Thoracic aorta (tissue), 2 donors: ENCODE data around the gene MTMR2. TPM values are rescaled to one million over a fixed set of nuclear protein-coding genes. Genes with fewer than 3 reads are reported as not detected.
"Not testable (repeated sequence)": the region's sequence is repeated elsewhere in the genome, so short reads cannot be mapped to it uniquely, and the experiment has no call there.

Source experiments
- ATAC-seq: fragments of 150-250 bp; one replicate; pipeline ENCODE4 v1.8.0; 2017; ENCODE audit warnings: low read depth; ENCODE audit not compliant: insufficient number of reproducible peaks, low FRiP score
- DNase-seq: peaks from one replicate; pipeline ENCODE4 v3.0.0-alpha.2; 2020; ENCODE audit warnings: low spot score
- H3K27ac ChIP-seq, 2 donors: fragments of 200-600 bp; sonication (generic); 1 replicate in 1 of 2; 2 replicates in 1 of 2; pipeline ENCODE4 v1.5.1; 2016; ENCODE audit warnings: mild to moderate bottlenecking in 2 of 2, moderate library complexity in 2 of 2
- H3K27me3 ChIP-seq: fragments of 200-600 bp; sonication (generic); replicated peaks from 2 replicates; pipeline ENCODE4 v1.6.0; 2016; ENCODE audit warnings: mild to moderate bottlenecking; ENCODE audit not compliant: insufficient read depth
- H3K36me3 ChIP-seq: fragments of 200-600 bp; sonication (generic); one replicate; pipeline ENCODE4 v1.5.1; 2016
- H3K4me1 ChIP-seq, 2 donors: fragments of 200-600 bp; sonication (generic); 1 replicate in 1 of 2; 2 replicates in 1 of 2; pipeline versions ENCODE4 v1.5.1 to v1.6.0; 2016; ENCODE audit warnings: low read depth in 2 of 2, mild to moderate bottlenecking in 1 of 2; ENCODE audit not compliant: control insufficient read depth in 1 of 2
- H3K4me3 ChIP-seq: fragments of 200-600 bp; sonication (generic); 2 replicates; pipeline ENCODE4 v1.5.1; 2016; ENCODE audit warnings: mild to moderate bottlenecking
- H3K9me3 ChIP-seq: fragments of 200-600 bp; sonication (generic); 2 replicates; pipeline ENCODE4 v1.5.1; 2016
- total RNA-seq, 2 donors: library from RNA; depleted of rRNA; stranded (reverse); fragments of >200 nt; gene quantifications; one replicate each; pipeline versions ENCODE4 v1.1.0 to v1.2.3, GENCODE V29; 2016
- TF ChIP-seq, protein P1 (sequence below): fragments of 200-600 bp; sonication (generic); IDR thresholded peaks from one replicate; pipeline ENCODE4 v1.5.1; 2019; ENCODE audit warnings: antibody characterized with exemption

MTMR2 gene
- total RNA-seq, 2 donors from 2014 or later = 38.2 to 38.9 TPM

DNA sequence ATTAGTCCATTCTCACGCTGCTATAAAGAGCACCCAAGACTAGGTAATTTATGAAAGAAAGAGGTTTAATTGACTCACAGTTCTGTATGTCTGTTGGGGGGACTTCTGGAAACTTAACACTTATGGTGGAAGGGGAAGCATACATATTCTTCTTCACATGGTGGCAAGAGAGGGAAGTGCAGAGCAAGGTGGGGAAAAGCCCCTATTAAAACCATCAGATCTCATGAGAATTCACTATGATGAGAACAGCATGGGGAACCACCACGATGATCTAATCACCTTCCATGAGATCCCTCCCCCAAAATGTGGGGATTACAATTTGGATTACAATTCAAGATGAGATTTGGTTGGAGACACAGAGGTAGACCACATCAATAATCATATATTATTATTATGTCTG, 107.9 kb downstream of the MTMR2 start:
- no peaks in the 10 kb centered on the region for H3K27me3 ChIP-seq
- no peaks in the 10 kb centered on the region for H3K36me3 ChIP-seq
- no peak overlapping the region for H3K27ac ChIP-seq
- H3K4me3 ChIP-seq = no peak overlapping the region
- H3K9me3 ChIP-seq = no peaks in the 10 kb centered on the region
- H3K4me1 ChIP-seq = no peaks in the 10 kb centered on the region
- TF ChIP-seq, protein P1, sequence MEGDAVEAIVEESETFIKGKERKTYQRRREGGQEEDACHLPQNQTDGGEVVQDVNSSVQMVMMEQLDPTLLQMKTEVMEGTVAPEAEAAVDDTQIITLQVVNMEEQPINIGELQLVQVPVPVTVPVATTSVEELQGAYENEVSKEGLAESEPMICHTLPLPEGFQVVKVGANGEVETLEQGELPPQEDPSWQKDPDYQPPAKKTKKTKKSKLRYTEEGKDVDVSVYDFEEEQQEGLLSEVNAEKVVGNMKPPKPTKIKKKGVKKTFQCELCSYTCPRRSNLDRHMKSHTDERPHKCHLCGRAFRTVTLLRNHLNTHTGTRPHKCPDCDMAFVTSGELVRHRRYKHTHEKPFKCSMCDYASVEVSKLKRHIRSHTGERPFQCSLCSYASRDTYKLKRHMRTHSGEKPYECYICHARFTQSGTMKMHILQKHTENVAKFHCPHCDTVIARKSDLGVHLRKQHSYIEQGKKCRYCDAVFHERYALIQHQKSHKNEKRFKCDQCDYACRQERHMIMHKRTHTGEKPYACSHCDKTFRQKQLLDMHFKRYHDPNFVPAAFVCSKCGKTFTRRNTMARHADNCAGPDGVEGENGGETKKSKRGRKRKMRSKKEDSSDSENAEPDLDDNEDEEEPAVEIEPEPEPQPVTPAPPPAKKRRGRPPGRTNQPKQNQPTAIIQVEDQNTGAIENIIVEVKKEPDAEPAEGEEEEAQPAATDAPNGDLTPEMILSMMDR = no peak
- no peak for DNase-seq
- no peak for ATAC-seq

DNA sequence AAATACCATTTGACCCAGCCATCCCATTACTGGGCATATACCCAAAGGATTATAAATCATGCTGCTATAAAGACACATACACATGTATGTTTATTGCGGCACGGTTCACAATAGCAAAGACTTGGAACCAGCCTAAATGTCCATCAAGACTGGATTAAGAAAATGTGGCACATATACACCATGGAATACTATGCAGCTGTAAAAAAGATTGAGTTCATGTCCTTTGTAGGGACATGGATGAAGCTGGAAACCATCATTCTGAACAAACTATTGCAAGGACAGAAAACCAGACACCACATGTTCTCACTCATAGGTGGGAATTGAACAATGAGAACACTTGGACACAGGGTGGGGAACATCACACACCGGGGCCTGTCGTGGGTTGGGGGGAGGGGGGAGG, 112.9 kb downstream of the MTMR2 start:
- not testable (repeated sequence) for H3K27ac ChIP-seq, DNase-seq, H3K4me1 ChIP-seq, H3K36me3 ChIP-seq, ATAC-seq, H3K9me3 ChIP-seq, H3K27me3 ChIP-seq, H3K4me3 ChIP-seq

DNA sequence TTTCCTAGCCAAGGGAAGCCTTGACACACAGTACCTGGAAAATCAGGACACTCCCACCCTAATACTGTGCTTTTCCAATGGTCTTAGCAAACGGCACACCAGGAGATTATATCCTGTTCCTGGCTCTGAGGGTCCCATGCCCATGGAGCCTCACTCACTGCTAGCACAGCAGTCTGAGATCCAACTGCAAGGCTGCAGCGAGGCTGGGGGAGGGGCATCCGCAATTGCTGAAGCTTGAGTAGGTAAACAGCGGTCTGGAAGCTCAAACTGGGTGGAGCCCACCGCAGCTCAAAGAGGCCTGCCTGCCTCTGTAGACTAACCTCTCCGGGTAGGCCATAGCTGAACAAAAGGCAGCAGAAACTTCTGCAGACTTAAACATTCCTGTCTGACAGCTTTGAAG, 117.4 kb downstream of the MTMR2 start:
- not testable (repeated sequence) for ATAC-seq, H3K4me1 ChIP-seq, H3K4me3 ChIP-seq, H3K9me3 ChIP-seq, H3K36me3 ChIP-seq, H3K27me3 ChIP-seq, H3K27ac ChIP-seq, DNase-seq

DNA sequence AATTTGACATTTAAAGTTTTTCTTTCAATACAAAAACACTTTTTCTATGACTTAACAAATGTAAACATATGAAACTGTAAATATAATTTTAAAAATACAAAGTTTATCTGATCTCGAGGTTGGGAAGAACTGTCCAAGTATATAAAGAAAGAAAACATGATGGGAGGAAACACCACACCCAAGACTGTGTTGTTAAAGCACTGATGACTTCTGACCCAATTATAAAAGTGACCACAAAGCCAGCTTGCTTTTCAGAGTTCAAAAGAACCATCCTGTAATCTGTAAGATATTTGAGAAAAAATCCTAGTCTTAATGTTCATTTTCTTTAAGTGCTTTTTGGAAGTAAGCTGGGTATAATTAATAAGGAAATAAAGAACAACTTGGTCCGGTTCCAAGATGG, 118.0 kb downstream of the MTMR2 start:
- Histone ChIP-seq H3K27me3 (no peaks in the 10 kb centered on the region), H3K36me3 (peaks cover 8% of the 10 kb centered on the region), H3K4me1 (no peaks in the 10 kb centered on the region), H3K27ac (no peak overlapping the region), H3K4me3 (no peak overlapping the region), H3K9me3 (no peaks in the 10 kb centered on the region)
- ATAC-seq (no peak), DNase-seq (no peak)
- TF ChIP-seq, protein P1 = no peak

DNA sequence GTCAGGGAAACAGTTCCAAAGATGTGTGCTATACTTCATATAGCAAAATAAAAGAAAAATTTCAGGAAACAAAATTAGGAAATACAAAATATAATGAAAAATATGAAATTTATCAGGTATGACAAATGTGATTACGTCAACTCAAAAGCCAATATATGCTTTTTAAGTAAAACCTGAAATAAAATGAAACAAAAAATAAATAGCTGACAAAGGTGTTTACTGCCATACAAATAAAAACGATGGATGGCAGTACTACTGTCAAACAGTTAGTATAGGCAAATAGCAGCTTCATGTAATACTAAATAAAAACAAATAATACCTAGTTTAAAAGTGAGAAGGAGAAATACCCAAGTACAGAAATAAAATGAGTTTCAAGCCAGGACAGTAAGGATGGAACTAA, 119.9 kb downstream of the MTMR2 start:
- no peaks in the 10 kb centered on the region for H3K27me3 ChIP-seq
- H3K4me3 ChIP-seq = no peak overlapping the region
- peaks cover 14% of the 10 kb centered on the region for H3K36me3 ChIP-seq
- H3K27ac ChIP-seq = no peak overlapping the region
- no peak for DNase-seq
- no peak for ATAC-seq
- TF ChIP-seq, protein P1 = no peak
- no peaks in the 10 kb centered on the region for H3K9me3 ChIP-seq
- H3K4me1 ChIP-seq = no peaks in the 10 kb centered on the region

DNA sequence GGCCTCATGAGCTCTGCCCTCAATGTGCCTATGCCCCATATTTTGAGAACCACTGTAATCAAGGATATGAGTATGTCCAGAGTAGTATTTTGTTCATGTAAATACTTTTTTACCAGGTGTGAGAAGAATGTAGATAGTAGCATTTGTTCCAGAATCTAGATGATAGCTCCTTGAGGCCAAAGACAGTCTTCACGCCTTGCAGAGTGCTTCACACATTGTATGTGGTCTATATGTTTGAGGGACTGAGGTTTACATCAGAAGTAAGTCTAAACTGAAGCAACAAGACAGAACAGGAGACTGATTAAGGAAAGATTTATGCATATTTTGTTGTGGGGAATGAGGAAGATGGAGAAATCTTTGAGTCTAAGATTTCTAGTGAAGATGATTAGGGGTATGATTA, 121.1 kb downstream of the MTMR2 start:
- Histone ChIP-seq H3K27me3 (no peaks in the 10 kb centered on the region), H3K4me1 (no peaks in the 10 kb centered on the region), H3K4me3 (no peak overlapping the region), H3K36me3 (peaks cover 14% of the 10 kb centered on the region), H3K9me3 (no peaks in the 10 kb centered on the region), H3K27ac (no peak overlapping the region)
- ATAC-seq = no peak
- no peak for DNase-seq
- TF ChIP-seq, protein P1 = no peak
